WI38 (cell line): ENCODE data around the gene SWAP70.

Experiments
- H3K4me3 ChIP-seq: 2 replicates; pipeline ENCODE4 v1.5.1; 2011; ENCODE audit warnings: low read depth, mild to moderate bottlenecking, control low read depth, low read length
- CTCF ChIP-seq: IDR thresholded peaks from 2 replicates; pipeline ENCODE4 v1.5.1; 2012; ENCODE audit warnings: low read depth, mild to moderate bottlenecking, control low read depth, low read length

The SWAP70 gene

GRCh38 chr11:9775398-9775779 lies 111.5 kb downstream of the SWAP70 start:
- no peak for TF ChIP-seq CTCF
- peak overlapping the region; percentile 57 for H3K4me3 ChIP-seq

- peak overlapping the region; percentile 57 for H3K4me3 ChIP-seq
- TF ChIP-seq CTCF, result no peak
These were observed 112.3 kb downstream of the SWAP70 start for GRCh38 chr11:9776203-9776602.

GRCh38 chr11:9777066-9777465 lies 113.2 kb downstream of the SWAP70 start:
- peak overlapping the region; percentile 57 for H3K4me3 ChIP-seq
- TF ChIP-seq CTCF, result no peak

- H3K4me3 ChIP-seq, result peak overlapping the region; percentile 57
- no peak for TF ChIP-seq CTCF
These were observed 113.6 kb downstream of the SWAP70 start for GRCh38 chr11:9777525-9777924.

- no peak overlapping the region for H3K4me3 ChIP-seq
- TF ChIP-seq CTCF, result no peak
These were observed 117.1 kb downstream of the SWAP70 start for GRCh38 chr11:9780929-9781328.

- TF ChIP-seq CTCF, result no peak
- H3K4me3 ChIP-seq, result no peak overlapping the region
These were observed 120.1 kb downstream of the SWAP70 start for GRCh38 chr11:9783986-9784385.

GRCh38 chr11:9784602-9785315 lies 120.9 kb downstream of the SWAP70 start:
- TF ChIP-seq CTCF, result no peak
- H3K4me3 ChIP-seq, result no peak overlapping the region
